Karpas-422 (cell line): ENCODE measurements around the gene LSMEM2. TPM values are rescaled to one million over a fixed set of nuclear protein-coding genes. Genes with fewer than 3 reads are reported as not detected.
A peak's percentile ranks its signal among the peaks of the same experiment; 100 is the strongest.
"Not testable (repeated sequence)": the region's sequence is repeated elsewhere in the genome, so short reads cannot be mapped to it uniquely, and the experiment has no call there.

ENCODE experiments used
- DNase-seq: peaks from one replicate; pipeline ENCODE4 v3.0.0-alpha.2; 2015
- H2AFZ ChIP-seq: fragments of 200-600 bp; sonication (generic); 2 replicates; pipeline ENCODE4 v1.6.1; 2014; ENCODE audit warnings: antibody characterized with exemption, low read length, mixed read lengths
- H3K27ac ChIP-seq: fragments of 200-600 bp; sonication (generic); 2 replicates; pipeline ENCODE4 v1.5.1; 2014; ENCODE audit warnings: mild to moderate bottlenecking, low read length, moderate library complexity
- H3K27me3 ChIP-seq: fragments of 200-600 bp; sonication (generic); 2 replicates; pipeline ENCODE4 v1.6.1; 2014; ENCODE audit warnings: low read length, mixed read lengths
- H3K36me3 ChIP-seq: fragments of 200-600 bp; sonication (generic); 2 replicates; pipeline ENCODE4 v1.6.1; 2014; ENCODE audit warnings: low read length, mixed read lengths; ENCODE audit not compliant: insufficient read depth
- H3K4me1 ChIP-seq: fragments of 200-600 bp; sonication (generic); 2 replicates; pipeline ENCODE4 v1.6.1; 2014; ENCODE audit warnings: mild to moderate bottlenecking, low read length, mixed read lengths
- H3K4me2 ChIP-seq: fragments of 200-600 bp; sonication (generic); 2 replicates; pipeline ENCODE4 v1.6.1; 2014; ENCODE audit warnings: low read length, low read depth, mild to moderate bottlenecking; ENCODE audit not compliant: poor library complexity, severe bottlenecking
- H3K4me3 ChIP-seq: fragments of 200-600 bp; sonication (generic); 2 replicates; pipeline ENCODE4 v1.5.1; 2014; ENCODE audit warnings: mild to moderate bottlenecking, antibody characterized with exemption, low read length, mixed read lengths
- H3K79me2 ChIP-seq: fragments of 200-600 bp; sonication (generic); 2 replicates; pipeline ENCODE4 v1.6.1; 2014; ENCODE audit warnings: mild to moderate bottlenecking, low read length, mixed read lengths
- H3K9ac ChIP-seq: fragments of 200-600 bp; sonication (generic); 2 replicates; pipeline ENCODE4 v1.6.0; 2014; ENCODE audit warnings: low read length
- H3K9me2 ChIP-seq: fragments of 200-600 bp; sonication (generic), shearing (Covaris generic); replicated peaks from 2 replicates; pipeline ENCODE4 v1.6.0; 2014; ENCODE audit warnings: mild to moderate bottlenecking, low read length, moderate library complexity; ENCODE audit not compliant: insufficient read depth
- H3K9me3 ChIP-seq: fragments of 300-700, 200-600 bp; sonication (generic); 2 replicates; pipeline ENCODE4 v1.6.1; 2014; ENCODE audit warnings: low read length, mixed read lengths
- H4K20me1 ChIP-seq: fragments of 200-600 bp; sonication (generic); 2 replicates; pipeline ENCODE4 v1.6.1; 2014; ENCODE audit warnings: mild to moderate bottlenecking, antibody characterized with exemption, low read length, low read depth; ENCODE audit not compliant: insufficient read depth
- total RNA-seq: library from RNA; depleted of rRNA; stranded (reverse); fragments of >200 nt; shearing (Covaris generic); gene quantifications from 2 replicates; pipeline ENCODE4 v1.2.3, GENCODE V29; 2014; ENCODE audit warnings: low replicate concordance

LSMEM2 gene
- total RNA-seq, 1 experiment from 2014 or later, result not detected

- H3K27ac ChIP-seq, result no peak overlapping the region
- no peaks in the 10 kb centered on the region for H3K9me2 ChIP-seq
- H3K36me3 ChIP-seq, result no peaks in the 10 kb centered on the region
- no peak overlapping the region for H3K4me3 ChIP-seq
- H3K27me3 ChIP-seq, result no peaks in the 10 kb centered on the region
- no peak overlapping the region for H2AFZ ChIP-seq
- no peaks in the 10 kb centered on the region for H4K20me1 ChIP-seq
- H3K9ac ChIP-seq, result no peak overlapping the region
- no peak for DNase-seq
- no peaks in the 10 kb centered on the region for H3K79me2 ChIP-seq
- H3K4me2 ChIP-seq, result no peak overlapping the region
- H3K4me1 ChIP-seq, result peaks cover 3% of the 10 kb centered on the region
- H3K9me3 ChIP-seq, result no peaks in the 10 kb centered on the region
These were observed 9.4 kb upstream of the LSMEM2 start for GRCh38 chr3:50269460-50269859.

- H4K20me1 ChIP-seq, result no peaks in the 10 kb centered on the region
- H3K9me3 ChIP-seq, result no peaks in the 10 kb centered on the region
- no peaks in the 10 kb centered on the region for H3K79me2 ChIP-seq
- DNase-seq, result no peak
- no peaks in the 10 kb centered on the region for H3K36me3 ChIP-seq
- no peak overlapping the region for H3K4me3 ChIP-seq
- H3K27ac ChIP-seq, result no peak overlapping the region
- no peaks in the 10 kb centered on the region for H3K9me2 ChIP-seq
- H3K9ac ChIP-seq, result no peak overlapping the region
- H2AFZ ChIP-seq, result no peak overlapping the region
- H3K4me1 ChIP-seq, result peaks cover 3% of the 10 kb centered on the region
- H3K27me3 ChIP-seq, result no peaks in the 10 kb centered on the region
- no peak overlapping the region for H3K4me2 ChIP-seq
These were observed 8.9 kb upstream of the LSMEM2 start for GRCh38 chr3:50269977-50270413.

GRCh38 chr3:50270422-50271224, 8.3 kb upstream of the LSMEM2 start:
- no peaks in the 10 kb centered on the region for H3K27me3 ChIP-seq
- H3K9ac ChIP-seq, result no peak overlapping the region
- no peak overlapping the region for H3K4me2 ChIP-seq

GRCh38 chr3:50271314-50271936, 7.5 kb upstream of the LSMEM2 start:
- Histone ChIP-seq H3K9me3 (no peaks in the 10 kb centered on the region), H3K4me2 (no peak overlapping the region)

More at GRCh38 chr3:50270422-50271224, 8.3 kb upstream of the LSMEM2 start:
- H3K9me3 ChIP-seq, result no peaks in the 10 kb centered on the region
- no peak for DNase-seq
- no peaks in the 10 kb centered on the region for H4K20me1 ChIP-seq
- H3K4me1 ChIP-seq, result peaks cover 3% of the 10 kb centered on the region
- H3K9me2 ChIP-seq, result no peaks in the 10 kb centered on the region
- no peak overlapping the region for H3K27ac ChIP-seq
- H2AFZ ChIP-seq, result no peak overlapping the region
- H3K79me2 ChIP-seq, result no peaks in the 10 kb centered on the region
- H3K4me3 ChIP-seq, result no peak overlapping the region
- no peaks in the 10 kb centered on the region for H3K36me3 ChIP-seq

GRCh38 chr3:50272538-50272910, 6.4 kb upstream of the LSMEM2 start:
- not testable (repeated sequence) for H2AFZ ChIP-seq, DNase-seq, H3K9me3 ChIP-seq, H4K20me1 ChIP-seq, H3K27me3 ChIP-seq, H3K79me2 ChIP-seq, H3K4me1 ChIP-seq, H3K36me3 ChIP-seq, H3K9ac ChIP-seq, H3K27ac ChIP-seq, H3K9me2 ChIP-seq, H3K4me3 ChIP-seq
- H3K4me2 ChIP-seq, result peak overlapping the region; percentile 55

More at GRCh38 chr3:50271314-50271936, 7.5 kb upstream of the LSMEM2 start:
- Histone ChIP-seq H4K20me1 (no peaks in the 10 kb centered on the region), H3K4me3 (no peak overlapping the region), H2AFZ (no peak overlapping the region), H3K27ac (no peak overlapping the region), H3K36me3 (no peaks in the 10 kb centered on the region), H3K9ac (no peak overlapping the region), H3K79me2 (no peaks in the 10 kb centered on the region), H3K9me2 (no peaks in the 10 kb centered on the region), H3K27me3 (no peaks in the 10 kb centered on the region), H3K4me1 (peaks cover 3% of the 10 kb centered on the region)
- no peak for DNase-seq

GRCh38 chr3:50272911-50273688, 5.8 kb upstream of the LSMEM2 start:
- H3K27ac ChIP-seq, result no peak overlapping the region
- H3K9me2 ChIP-seq, result no peaks in the 10 kb centered on the region
- no peak overlapping the region for H3K9ac ChIP-seq
- no peaks in the 10 kb centered on the region for H3K79me2 ChIP-seq
- H3K4me1 ChIP-seq, result peaks cover 3% of the 10 kb centered on the region
- H3K36me3 ChIP-seq, result no peaks in the 10 kb centered on the region
- H3K4me3 ChIP-seq, result no peak overlapping the region; the same call in 1 of the 2 replicates
- DNase-seq, result peak; percentile 95
- H3K4me2 ChIP-seq, result peak overlapping the region; percentile 55
- no peaks in the 10 kb centered on the region for H3K9me3 ChIP-seq
- no peak overlapping the region for H2AFZ ChIP-seq
- no peaks in the 10 kb centered on the region for H4K20me1 ChIP-seq
- no peaks in the 10 kb centered on the region for H3K27me3 ChIP-seq

- Histone ChIP-seq H3K9ac (no peak overlapping the region), H3K4me2 (no peak overlapping the region), H3K9me2 (no peaks in the 10 kb centered on the region), H3K36me3 (no peaks in the 10 kb centered on the region), H3K4me3 (no peak overlapping the region), H4K20me1 (no peaks in the 10 kb centered on the region), H3K27me3 (no peaks in the 10 kb centered on the region), H3K79me2 (no peaks in the 10 kb centered on the region), H3K9me3 (no peaks in the 10 kb centered on the region), H3K27ac (no peak overlapping the region), H2AFZ (no peak overlapping the region), H3K4me1 (peaks cover 3% of the 10 kb centered on the region)
- no peak for DNase-seq
These were observed 5.2 kb upstream of the LSMEM2 start for GRCh38 chr3:50273689-50274065.
